GM12892 (cell line): ENCODE results near the gene TNS3.

Experiments
- POLR2A ChIP-seq: IDR thresholded peaks from 2 replicates; pipeline ENCODE4 v1.6.1; 2011; ENCODE audit warnings: low read depth, low read length, control low read depth
- POLR2AphosphoS5 ChIP-seq: IDR thresholded peaks from 2 replicates; pipeline ENCODE4 v1.6.1; 2011; ENCODE audit warnings: low read depth, low read length, control low read depth

DNA sequence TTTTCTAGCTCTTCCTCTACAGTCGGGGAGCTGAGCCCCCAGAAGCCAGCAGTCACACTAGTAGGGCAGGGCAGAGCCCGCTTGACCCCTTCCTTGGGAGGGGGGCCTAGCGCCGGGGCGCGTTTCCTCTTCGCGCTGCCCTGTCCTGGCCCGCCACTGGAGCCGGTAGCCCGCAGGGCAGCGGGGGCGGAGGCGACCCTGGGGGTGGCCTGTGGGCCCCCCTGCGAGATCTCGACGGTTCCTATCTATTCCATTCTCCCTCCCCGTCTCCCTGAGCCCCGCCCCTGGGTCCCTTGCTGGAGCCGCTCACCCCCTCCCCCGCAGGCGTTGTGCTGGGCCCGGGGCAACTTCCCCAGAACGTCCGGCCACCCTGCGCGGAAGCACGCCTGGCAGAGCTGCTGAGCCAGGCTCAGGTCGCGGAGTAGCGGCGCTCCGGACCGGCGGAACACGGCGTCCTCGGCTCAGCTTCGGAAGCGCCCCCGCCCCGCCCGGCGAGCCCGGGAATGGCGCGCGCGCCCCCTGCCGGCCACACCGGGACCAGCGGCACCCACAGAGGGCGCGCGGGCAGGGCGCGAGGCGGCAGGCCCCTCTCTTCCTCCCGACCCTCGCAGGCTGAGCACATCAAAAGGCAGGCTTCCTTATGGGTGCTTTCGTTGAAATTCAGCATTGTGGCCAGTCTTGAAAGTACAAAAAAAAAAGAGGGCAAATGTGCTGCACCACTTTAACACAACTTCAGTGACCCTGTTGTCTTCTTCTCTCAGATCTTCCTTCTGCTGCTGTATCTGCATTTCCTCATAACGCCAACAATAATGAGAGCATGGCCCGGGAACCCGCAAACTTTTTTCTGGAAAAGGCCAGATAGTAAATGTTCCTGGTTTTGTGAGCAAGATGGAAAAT lies 327.6 kb downstream of the TNS3 start:
- no peak for TF ChIP-seq POLR2A
- TF ChIP-seq POLR2AphosphoS5, result no peak
